ENCODE data around the gene PLBD1. TPM values are rescaled to one million over a fixed set of nuclear protein-coding genes. Genes with fewer than 3 reads are reported as not detected.

Gene PLBD1
- total RNA-seq, 4 donors from 2014 or later: 26.5 to 64.1 (median 40.1) TPM

DNA sequence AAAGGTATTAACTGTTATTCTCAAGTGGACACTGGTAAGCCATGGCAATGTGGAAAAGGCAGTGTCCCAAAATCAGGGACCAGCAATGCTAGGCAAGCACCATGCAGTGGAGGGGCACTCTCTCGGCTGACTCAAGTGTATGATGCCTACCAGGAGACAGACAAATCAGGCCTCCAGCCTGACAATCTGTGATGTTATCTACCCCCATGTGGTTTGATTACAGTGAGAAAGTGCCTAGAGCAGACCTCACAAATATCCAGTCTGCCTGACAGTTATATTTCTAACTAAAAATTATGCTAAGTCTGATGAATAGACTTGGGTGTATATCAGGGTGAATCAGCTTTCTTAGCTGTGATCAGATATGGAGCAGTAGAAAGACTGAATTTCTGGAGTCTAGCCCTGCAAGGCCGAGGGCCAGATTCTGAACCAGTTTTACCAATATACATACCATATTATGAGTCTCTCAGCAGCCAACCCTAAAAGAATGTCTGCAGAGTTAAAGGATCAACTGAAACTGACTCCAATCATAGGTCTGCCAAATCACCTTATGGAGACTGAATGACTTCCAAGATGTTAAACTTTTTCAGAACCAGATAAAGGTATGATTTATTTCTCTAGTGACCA, 3.2 kb downstream of the PLBD1 start:
- H3K4me3 ChIP-seq (ENCODE audit: low read depth, poor library complexity, severe bottlenecking): no peak overlapping the region
- no peak for TF ChIP-seq POLR2A (IDR thresholded peaks at IDR 0.05)
- TF ChIP-seq, protein P1, sequence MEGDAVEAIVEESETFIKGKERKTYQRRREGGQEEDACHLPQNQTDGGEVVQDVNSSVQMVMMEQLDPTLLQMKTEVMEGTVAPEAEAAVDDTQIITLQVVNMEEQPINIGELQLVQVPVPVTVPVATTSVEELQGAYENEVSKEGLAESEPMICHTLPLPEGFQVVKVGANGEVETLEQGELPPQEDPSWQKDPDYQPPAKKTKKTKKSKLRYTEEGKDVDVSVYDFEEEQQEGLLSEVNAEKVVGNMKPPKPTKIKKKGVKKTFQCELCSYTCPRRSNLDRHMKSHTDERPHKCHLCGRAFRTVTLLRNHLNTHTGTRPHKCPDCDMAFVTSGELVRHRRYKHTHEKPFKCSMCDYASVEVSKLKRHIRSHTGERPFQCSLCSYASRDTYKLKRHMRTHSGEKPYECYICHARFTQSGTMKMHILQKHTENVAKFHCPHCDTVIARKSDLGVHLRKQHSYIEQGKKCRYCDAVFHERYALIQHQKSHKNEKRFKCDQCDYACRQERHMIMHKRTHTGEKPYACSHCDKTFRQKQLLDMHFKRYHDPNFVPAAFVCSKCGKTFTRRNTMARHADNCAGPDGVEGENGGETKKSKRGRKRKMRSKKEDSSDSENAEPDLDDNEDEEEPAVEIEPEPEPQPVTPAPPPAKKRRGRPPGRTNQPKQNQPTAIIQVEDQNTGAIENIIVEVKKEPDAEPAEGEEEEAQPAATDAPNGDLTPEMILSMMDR (IDR thresholded peaks at IDR 0.05): no peak
- DNase-seq (ENCODE audit: low spot score in 2 of 2): no peak
- 47% methylated on average over 2 of the region's 2 CpGs for WGBS, 2 donors
- intact Hi-C loops (cut with DNase I; ENCODE audit: low total_unique reads): no loop called here

DNA sequence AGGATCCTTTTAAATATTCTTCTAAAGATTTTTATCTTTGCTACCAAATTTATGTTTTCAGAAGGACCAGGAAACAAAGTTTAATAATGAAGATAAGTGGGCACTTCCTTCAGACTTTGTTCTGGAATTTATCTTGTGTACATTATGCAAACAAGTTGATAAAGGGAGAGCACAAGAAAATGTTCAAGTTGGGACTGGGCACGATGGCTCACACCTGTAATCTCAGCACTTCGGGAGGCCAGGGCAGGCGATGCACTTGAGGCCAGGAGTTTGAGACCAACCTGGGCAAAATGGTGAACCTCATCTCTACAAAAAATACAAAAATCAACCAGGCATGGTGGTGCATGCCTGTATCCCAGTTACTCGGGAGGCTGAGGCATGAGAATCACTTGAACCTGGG, 4.6 kb downstream of the PLBD1 start:
- DNase-seq (ENCODE audit: low spot score in 2 of 2): no peak
- 92 to 95% methylated on average over 4 of the region's 4 CpGs for WGBS, 2 donors
- intact Hi-C loops (cut with DNase I; ENCODE audit: low total_unique reads): no loop called here
- no peak overlapping the region for H3K4me3 ChIP-seq (ENCODE audit: low read depth, poor library complexity, severe bottlenecking)
- no peak for TF ChIP-seq POLR2A (IDR thresholded peaks at IDR 0.05)
- TF ChIP-seq, protein P1 (IDR thresholded peaks at IDR 0.05): no peak

DNA sequence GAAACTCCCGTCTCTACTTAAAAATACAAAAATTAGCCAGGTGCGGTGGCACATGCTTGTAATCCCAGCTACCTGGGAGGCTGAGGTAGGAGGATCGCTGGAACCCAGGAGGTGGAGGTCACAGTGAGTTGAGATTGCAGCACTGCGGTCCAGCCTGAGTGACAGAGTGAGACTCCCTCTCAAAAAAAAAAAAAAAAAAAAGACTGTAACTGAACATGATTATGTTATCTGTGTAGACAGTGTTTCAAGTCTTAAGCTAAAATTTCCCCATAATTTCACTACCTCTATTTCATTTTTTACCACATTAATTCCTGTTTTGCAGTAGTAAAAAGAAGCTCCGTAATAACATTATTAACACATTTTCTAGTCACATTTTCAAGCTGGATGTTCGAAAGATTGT, 5.4 kb downstream of the PLBD1 start:
- H3K4me3 ChIP-seq (ENCODE audit: low read depth, poor library complexity, severe bottlenecking): no peak overlapping the region
- DNase-seq (ENCODE audit: low spot score in 2 of 2): no peak
- WGBS, 2 donors: 89 to 90% methylated on average over 6 of the region's 6 CpGs
- intact Hi-C loops (cut with DNase I; ENCODE audit: low total_unique reads): no loop called here
- TF ChIP-seq, protein P1 (IDR thresholded peaks at IDR 0.05): no peak
- TF ChIP-seq POLR2A (IDR thresholded peaks at IDR 0.05): no peak

DNA sequence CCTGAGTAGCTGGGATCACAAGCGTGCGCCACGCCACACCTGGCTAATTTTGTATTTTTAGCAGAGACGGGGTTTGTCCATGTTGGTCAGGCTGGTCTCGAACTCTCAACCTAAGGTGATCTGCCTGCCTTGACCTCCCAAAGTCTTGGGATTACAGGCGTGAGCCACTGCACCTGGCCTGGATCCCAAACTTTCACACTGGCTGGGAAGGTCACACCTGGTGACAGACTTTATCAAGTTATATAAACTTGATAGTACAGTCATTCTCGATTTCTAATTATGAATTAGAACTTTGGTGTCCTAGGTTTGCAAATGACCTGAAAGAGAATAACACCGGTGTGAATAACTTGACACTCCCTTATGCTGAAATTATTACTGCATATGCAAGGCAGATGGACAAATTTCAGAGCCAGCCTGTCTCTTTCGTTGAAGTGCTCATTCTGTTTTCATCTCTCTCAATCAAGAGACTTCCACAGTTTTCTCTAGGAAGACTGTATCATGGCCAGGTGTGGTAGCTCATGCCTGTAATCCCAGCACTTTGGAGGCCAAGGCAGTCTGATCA, 5.9 kb downstream of the PLBD1 start:
- WGBS, 2 donors: 87 to 89% methylated on average over 9 of the region's 9 CpGs
- DNase-seq (ENCODE audit: low spot score in 2 of 2): no peak

DNA sequence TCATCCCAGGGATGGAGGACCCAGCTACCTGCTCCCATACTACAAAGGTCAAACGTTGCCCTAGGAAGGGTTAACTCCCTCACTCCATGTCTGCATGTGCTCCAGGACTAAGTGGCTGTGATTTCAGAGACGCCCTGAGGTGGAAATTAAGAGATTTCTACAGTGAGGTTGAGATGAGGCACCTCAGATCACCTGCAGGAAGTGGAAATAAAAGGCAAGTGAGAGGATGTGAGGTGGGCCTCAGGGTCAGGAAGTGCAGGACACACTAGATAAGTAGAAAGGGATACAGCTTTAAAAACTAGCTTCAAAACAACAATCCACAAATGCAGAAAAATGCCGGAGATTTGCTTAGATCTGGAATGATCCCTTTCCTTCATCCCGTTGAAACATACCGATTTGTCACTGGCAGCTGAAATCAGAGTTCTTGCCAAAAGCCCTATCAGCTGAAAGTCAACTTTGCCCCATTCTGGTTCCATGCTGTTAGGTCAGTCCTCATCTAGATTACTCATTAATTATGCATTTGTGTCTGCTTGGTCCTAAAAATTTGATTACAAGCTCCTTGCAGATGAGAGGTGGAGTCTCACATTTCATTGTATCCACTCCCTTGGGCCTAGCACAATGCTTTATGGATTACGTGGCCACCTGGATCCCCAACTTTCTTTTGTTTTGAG, 6.6 kb downstream of the PLBD1 start:
- no peak for DNase-seq (ENCODE audit: low spot score in 2 of 2)
- TF ChIP-seq POLR2A (IDR thresholded peaks at IDR 0.05): no peak
- TF ChIP-seq, protein P1 (IDR thresholded peaks at IDR 0.05): no peak
- whole genome bisulfite sequencing, 2 donors: 78 to 80% methylated on average over 6 of the region's 6 CpGs
- no peak overlapping the region for H3K4me3 ChIP-seq (ENCODE audit: low read depth, poor library complexity, severe bottlenecking)
- intact Hi-C loops (cut with DNase I; ENCODE audit: low total_unique reads): no loop called here

More for the DNA sequence above, 5.9 kb downstream of the PLBD1 start:
- intact Hi-C loops (cut with DNase I; ENCODE audit: low total_unique reads): no loop called here
- no peak overlapping the region for H3K4me3 ChIP-seq (ENCODE audit: low read depth, poor library complexity, severe bottlenecking)
- no peak for TF ChIP-seq POLR2A (IDR thresholded peaks at IDR 0.05)
- TF ChIP-seq, protein P1 (IDR thresholded peaks at IDR 0.05): no peak
